Measurements from ENCODE around the gene PTPRR. TPM values are rescaled to one million over a fixed set of nuclear protein-coding genes. Genes with fewer than 3 reads are reported as not detected.

The PTPRR gene
- total and polyA plus RNA-seq, 2 of the 4 experiments (the other 2 are of a cell fraction), result 0.18 to 0.21 TPM

- DNase-seq, result no peak
- Histone ChIP-seq H3K18ac (ENCODE audit: low read depth, low read length) (no peak overlapping the region), H3K36me3 (ENCODE audit: control insufficient read depth, insufficient read depth, low read length) (no peaks in the 10 kb centered on the region), H2BK15ac (ENCODE audit: low read depth, low read length) (no peak overlapping the region), H2AK5ac (ENCODE audit: low read depth, low read length) (no peak overlapping the region), H3K4me3 (ENCODE audit: insufficient read depth, low read depth, low read length) (no peak overlapping the region), H3K4me2 (ENCODE audit: low read depth, low read length) (no peak overlapping the region), H3K9me1 (ENCODE audit: insufficient read depth, low read length) (no peaks in the 10 kb centered on the region), H4K5ac (ENCODE audit: low read depth, low read length) (no peak overlapping the region), H2AFZ (replicated peaks; ENCODE audit: low read length, poor library complexity) (no peak overlapping the region), H3K79me1 (ENCODE audit: low read depth in 1 of 2, low read length in 2 of 2) (no peaks in the 10 kb centered on the region), H2BK20ac (ENCODE audit: low read depth, low read length) (no peak overlapping the region), H4K8ac (ENCODE audit: low read depth in 2 of 2, low read length in 2 of 2) (no peak overlapping the region), H3K14ac (replicated peaks; ENCODE audit: low read depth, low read length) (no peak overlapping the region), H3K4ac (ENCODE audit: low read depth, low read length) (no peak overlapping the region), H3K23ac (ENCODE audit: low read depth, low read length) (no peak overlapping the region), H2AK9ac (replicated peaks; ENCODE audit: low read depth, low read length, poor library complexity) (no peak overlapping the region), H2BK120ac (ENCODE audit: low read depth, low read length) (no peak overlapping the region), H4K91ac (ENCODE audit: insufficient read depth, low read depth, low read length) (no peak overlapping the region), H3K9me3 (ENCODE audit: control insufficient read depth, insufficient read depth, low read length) (peaks cover 2% of the 10 kb centered on the region; the same call in 1 of the 2 replicates), H3K27me3 (ENCODE audit: control insufficient read depth, insufficient read depth, low read length) (no peaks in the 10 kb centered on the region), H3K27ac (ENCODE audit: insufficient read depth, low read length) (no peak overlapping the region), H3K56ac (ENCODE audit: extremely low read depth, insufficient read depth, low read length) (no peak overlapping the region), H3K9ac (ENCODE audit: low read depth, low read length) (no peak overlapping the region), H4K20me1 (ENCODE audit: insufficient read depth, low read length) (no peaks in the 10 kb centered on the region), H2BK5ac (ENCODE audit: low read depth, low read length, poor library complexity, severe bottlenecking) (no peak overlapping the region), H3K4me1 (ENCODE audit: control insufficient read depth, insufficient read depth, low read length) (no peaks in the 10 kb centered on the region)
- no peak for ATAC-seq (ENCODE audit: low read depth)
- TF ChIP-seq RAD21 (IDR thresholded peaks at IDR 0.05; ENCODE audit: low read length) (no peak), FOS (IDR thresholded peaks at IDR 0.05; ENCODE audit: low read depth, low read length) (no peak), MXI1 (IDR thresholded peaks at IDR 0.05; ENCODE audit: borderline replicate concordance, low read depth, low read length) (no peak), SMC3 (IDR thresholded peaks at IDR 0.05; ENCODE audit: low read depth, low read length) (no peak), RFX5 (IDR thresholded peaks at IDR 0.05; ENCODE audit: low read depth, low read length) (no peak), CTCF (conservative IDR thresholded peaks at IDR 0.05; ENCODE audit: low read depth, low read length) (no peak), ELK1 (IDR thresholded peaks at IDR 0.05; ENCODE audit: borderline replicate concordance, low read depth, low read length) (no peak), MAZ (IDR thresholded peaks at IDR 0.05; ENCODE audit: borderline replicate concordance, low read depth, low read length) (no peak), BHLHE40 (IDR thresholded peaks at IDR 0.05; ENCODE audit: low read depth, low read length) (no peak), USF2 (IDR thresholded peaks at IDR 0.05; ENCODE audit: low read depth, low read length) (no peak), NFE2L2 (IDR thresholded peaks at IDR 0.05; ENCODE audit: low read depth, low read length) (no peak), MAFK (IDR thresholded peaks at IDR 0.05; ENCODE audit: low read depth, low read length) (no peak), POLR2A (IDR thresholded peaks at IDR 0.05; ENCODE audit: low read depth, low read length) (no peak)
- no TSS peak for BruUV-seq (replicated peaks)
- intact Hi-C loops (cut with micrococcal nuclease), result no loop called here
- POLR2A ChIA-PET (ENCODE audit: unreplicated experiment), result no interaction called here
- CTCF ChIA-PET, result no interaction called here
- no CpG with 5 or more reads among the region's 4 CpGs for WGBS, 2 experiments (ENCODE audit: extremely low coverage in 2 of 2, insufficient read length in 1 of 2)
- dilution Hi-C loops (cut with HindIII; ENCODE audit: low sequenced_read_pairs, unreplicated experiment), result no loop called here
- in situ Hi-C loops (cut with MboI; ENCODE audit: low sequenced_read_pairs), result no loop called here
These were observed 79.7 kb downstream of the PTPRR start for GRCh38 chr12:70840656-70841350.

Data from IMR-90 (cell line).